ENCODE measurements around the gene KCNB1.

The KCNB1 gene

DNA sequence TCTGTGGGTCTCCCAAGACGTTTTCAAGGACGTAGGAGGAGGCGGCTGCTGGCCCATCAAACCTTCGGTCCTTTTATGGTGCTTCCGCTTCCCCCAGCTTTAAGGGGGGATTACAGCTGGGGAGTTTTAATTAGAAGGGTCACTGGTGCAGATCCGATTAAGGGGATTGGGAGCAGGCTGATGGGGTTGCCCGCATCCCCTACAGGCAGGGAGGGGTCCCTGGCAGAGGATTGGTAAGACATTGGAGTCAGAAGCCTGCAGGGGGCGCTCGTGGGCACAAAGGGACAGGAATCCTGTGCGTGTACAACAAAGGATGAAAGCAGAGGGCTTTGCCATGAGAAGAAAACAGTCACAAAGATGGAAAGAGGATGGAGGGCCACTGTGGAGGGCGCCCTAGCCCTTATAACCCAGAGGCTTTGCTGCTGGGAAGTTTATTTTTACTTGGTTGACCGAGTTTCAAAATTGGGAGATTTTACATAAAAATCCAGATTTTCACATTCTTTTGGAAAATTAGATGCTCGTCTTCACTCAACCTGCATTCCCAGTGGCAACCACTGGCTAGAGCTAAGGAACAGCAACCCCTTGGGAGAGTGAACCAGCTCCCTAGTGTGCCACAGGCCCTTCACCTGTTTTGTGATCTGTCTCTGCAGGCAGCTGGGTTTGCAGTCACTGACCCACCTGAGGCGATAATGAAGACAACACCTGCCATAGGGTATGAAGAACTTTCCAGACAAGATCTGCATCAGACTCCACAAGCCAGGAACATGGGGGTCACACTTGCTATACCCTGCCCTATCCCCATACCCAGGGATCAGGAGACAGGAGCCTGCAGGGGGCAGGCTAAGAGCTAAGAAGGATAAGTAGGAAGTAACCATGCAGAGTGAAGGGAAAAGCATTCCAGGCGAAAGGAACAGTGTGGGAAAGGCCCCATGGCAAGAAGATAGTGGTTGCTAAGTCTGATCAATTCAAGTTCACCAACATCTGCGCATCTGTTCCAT is 97.7 kb downstream of the KCNB1 start:
- no peak for DNase-seq

DNA sequence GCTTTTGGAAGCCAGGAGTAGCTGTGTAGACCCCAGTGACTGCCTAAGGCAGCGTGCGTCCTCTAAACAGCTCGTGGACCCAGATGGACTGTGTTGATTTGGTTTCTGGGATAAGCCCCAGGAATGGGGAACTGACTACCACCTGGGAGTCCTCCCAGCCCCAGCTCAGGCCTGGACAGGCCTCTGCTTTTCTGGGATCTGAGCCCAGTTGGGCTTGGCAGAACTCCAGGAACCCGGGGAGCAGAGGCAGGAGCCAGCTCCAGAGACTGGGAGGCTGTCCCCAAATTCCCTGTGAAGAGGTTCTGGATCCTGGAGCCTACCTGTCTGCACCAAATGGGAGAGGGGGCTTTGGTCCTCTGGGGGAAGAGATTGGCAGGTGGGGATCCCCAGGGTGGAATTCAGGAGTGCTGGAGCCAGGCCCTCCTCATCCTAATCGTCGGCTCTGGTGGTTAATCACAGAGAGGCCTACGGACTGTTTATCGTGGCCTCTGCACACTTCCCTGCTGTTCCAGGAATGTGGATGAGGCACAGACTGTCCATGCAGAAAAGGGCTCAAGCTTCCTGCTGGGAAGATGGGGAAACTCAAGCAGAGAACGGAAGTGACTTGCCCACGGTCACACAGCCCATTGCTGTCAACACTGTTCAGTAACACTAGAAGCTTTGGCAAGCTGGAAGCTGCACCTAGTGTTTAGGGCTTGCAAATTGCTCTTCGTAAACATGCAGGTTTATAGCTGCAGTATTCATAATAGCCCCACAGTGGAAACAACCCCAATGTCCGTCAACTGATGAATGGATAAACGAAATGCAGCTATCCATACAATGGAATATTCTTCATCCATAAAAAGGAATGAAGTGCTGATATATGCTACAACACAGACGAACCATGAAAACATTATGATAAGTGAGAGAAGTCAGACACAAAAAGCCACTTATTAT is 100.6 kb downstream of the KCNB1 start:
- DNase-seq, result no peak

DNA sequence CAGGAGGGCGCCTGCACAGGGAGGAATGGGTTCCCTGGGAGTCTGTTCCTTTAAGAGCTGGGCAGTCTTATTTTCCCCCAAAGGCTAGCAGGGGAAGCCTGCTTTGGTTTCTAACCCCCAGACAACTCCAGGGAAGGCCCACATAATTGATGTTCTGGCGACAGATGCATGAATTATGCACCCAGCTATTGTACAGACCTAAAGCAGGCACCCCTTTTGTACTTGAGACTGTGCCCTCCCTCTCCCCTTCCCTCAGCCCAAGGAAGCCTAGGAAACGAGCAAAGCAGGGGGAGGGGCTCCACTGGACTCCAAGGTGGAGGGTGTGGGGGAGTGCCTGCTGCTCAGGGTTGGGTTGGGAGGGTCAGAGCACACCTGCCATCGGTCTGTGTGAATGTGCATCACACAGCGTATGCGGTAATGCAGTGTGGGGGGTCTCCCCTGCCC is 102.1 kb downstream of the KCNB1 start:
- no peak for DNase-seq

- DNase-seq, result no peak
These were observed 103.1 kb downstream of the KCNB1 start for GRCh38 chr20:49379338-49379737.

DNA sequence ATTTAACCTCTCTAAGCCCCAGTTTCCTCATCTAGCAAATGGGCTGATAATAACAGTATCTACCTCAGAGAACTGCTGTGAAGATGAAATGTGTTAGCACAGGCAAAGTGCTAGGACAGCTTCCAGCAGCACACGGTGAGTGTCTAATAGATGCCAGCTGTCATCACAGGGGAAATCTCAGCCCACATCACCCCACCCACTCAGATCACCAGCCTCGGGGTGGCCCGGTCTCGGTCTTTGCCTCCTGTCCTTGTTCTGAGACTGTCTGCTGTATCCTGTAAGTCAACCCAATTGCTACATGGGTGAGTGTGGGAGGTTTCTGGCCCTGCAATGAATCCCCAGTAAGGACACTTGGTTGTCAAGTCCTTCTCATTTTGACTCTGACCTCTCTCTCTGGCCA is 105.1 kb downstream of the KCNB1 start:
- no peak for DNase-seq

- no peak for DNase-seq
These were observed 107.3 kb downstream of the KCNB1 start for GRCh38 chr20:49375170-49375569.

GRCh38 chr20:49372095-49372734 is 110.3 kb downstream of the KCNB1 start:
- DNase-seq, result no peak

- DNase-seq, result no peak
These were observed 113.9 kb downstream of the KCNB1 start for GRCh38 chr20:49368596-49368995.

DNA sequence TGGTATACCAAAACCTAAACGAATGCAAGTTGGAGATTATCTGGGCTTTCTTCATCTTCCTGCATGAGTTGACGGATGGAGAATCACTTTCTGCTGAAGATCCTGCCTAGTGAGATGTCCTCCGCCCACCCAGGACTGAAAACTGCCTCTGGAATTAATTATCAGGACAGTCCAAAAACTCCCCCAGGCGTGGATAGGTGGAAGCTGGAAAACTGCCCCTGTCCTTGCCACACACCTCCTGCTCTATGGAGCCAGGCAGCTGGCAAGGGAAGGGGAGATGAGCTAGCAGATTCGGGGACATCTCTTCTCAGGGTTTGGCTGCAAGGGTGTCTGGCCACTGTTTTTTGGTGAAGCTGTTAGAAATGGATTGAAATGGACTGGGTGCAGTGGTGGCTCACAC is 115.4 kb downstream of the KCNB1 start:
- DNase-seq, result no peak

DNA sequence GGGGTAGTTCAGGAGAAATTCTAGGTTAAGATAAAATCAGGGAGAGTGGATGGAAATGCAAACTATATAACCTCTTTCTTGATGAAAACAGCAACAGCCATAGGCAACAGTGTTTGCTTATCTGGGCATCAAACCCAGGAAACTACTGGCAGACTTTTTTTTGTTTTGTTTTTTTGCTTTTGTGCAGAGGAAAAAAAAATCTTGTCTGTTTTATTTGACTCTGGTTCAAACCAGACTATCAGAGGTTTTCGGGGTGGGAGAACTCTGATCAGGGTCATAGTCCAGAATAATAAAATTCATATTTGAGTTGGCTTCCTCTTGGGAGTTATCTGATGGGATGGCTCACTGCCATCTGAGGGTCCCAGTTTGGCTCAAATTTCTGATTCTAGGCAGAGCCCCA is 115.8 kb downstream of the KCNB1 start:
- DNase-seq, result no peak

DNA sequence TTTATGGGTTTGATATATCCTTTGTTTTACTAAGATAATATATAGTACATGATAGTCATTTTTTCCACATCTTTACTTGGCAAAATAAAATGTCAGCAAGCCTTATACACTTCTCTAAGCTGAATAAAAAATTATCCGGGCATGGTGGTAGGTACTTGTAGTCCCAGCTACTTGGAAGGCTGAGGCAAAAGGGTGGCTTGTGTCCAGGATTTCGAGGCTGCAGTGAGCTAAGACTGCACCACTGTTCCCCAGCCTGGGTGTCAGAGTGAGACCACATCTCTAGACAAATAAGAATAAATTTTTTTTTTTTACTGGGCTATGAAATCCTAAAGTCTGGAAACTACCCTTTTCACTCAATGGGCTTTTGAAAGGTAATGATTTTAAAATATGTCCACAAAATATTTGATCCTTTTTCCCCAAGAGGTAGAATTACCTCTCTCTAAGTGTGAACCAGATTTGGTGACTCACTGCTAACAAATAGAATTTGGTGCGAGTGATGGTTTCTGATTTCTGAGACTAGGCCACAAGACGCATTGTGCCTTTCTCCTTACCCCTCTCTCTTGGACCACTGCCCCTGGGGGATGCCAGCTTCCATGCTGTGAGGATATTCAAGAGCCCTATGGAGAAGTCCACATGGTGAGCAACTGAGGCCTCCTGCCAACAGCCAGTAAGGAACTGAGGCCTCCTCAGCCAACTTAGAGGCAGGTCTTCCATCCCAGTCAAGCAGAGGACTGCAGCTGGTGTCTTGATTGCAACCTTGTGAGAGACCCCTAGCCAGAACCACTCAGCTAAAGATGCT is 120.4 kb downstream of the KCNB1 start:
- no peak for DNase-seq

DNA sequence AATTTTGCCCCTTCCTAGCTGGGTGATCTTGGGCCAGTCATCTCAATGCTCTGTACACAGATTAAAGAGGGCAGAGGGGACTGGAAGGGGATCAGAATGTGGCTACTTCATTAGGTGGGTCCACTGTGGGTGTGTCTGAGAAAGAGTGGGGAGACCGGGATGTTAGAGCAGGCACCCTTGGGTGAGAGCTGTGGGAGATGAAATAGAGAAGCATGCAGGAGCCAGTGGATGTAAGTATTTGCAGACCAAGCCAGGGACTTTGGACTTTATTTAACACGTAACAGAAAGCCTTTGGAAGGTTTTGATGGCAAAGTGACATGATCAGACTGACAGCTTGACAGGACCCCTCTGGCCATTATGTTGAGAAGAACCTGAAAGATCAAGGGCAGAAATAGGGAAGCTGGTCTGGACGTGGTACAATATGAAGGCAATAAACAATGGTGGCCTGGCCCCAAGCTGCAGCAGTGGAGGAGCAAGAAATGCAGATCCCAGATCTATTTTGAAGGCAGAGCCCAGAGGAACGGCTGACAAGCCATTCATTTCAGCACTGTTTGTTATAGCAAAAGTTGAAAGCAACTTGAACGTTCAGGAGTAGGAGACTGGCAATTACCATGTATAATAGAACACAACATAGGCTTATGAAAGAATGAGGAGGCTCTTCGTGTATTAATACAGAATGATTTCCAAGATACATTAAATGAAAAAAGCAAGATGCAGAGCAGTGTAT is 122.1 kb downstream of the KCNB1 start:
- no peak for DNase-seq

DNA sequence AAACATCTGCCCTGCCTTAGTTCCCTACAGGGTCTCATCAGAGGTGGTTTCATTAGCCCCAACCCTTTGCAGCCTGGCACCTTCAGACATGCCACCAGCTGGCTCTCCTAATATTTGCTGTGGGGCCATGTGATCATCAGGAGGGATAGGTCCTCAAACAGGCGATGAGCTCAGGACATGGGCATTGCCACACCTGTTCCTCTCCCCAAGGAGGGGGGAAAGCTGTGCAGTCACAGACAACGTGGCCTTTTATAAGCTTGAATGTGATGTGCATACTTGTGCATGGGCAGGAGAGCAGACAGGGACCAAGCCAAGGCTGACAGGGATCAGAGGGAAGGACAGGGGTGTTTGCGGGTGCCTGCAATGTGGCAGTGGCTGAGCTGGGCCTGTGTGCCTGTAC is 125.8 kb downstream of the KCNB1 start:
- DNase-seq, result no peak

DNA sequence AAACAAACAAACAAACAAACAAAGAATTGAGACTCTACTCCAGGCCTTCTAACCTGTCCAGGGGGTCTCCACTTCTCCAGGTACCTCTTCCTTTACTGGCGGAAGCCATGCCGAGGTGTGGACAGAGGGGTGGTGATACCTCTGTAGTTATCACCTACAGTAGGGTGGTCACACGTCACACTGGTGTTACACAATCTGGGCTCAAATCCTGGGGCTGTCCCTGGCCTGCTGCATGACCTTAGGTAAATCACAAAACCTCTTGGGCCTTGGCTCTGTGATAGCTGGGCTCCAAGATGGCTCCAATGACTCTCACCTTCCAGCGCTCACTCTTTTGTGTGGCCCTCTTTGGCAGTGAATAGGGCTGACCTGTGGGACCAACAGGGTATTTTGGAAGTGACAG is 127.8 kb downstream of the KCNB1 start:
- DNase-seq, result no peak

- no peak for DNase-seq
These were observed 129.1 kb downstream of the KCNB1 start for GRCh38 chr20:49353348-49353747.

DNA sequence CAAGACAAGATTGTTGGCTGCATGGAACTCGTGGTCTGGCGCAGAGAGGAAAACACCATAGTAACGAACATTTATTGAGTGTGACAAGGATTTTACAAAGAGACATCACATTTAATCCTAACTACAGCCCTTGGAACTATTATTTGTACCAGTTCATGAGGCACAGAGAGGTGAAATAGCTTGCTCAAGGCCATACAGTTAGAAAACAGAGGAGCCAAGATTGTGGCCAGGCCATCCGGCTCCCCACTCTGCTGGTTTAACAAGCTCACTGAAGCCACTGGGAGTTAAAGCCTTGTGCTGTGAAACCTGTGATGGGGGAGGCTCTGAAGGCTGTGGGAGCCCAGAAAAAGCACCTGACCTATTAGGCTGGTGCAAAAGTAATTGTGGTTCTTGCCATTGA is 129.7 kb downstream of the KCNB1 start:
- no peak for DNase-seq

DNA sequence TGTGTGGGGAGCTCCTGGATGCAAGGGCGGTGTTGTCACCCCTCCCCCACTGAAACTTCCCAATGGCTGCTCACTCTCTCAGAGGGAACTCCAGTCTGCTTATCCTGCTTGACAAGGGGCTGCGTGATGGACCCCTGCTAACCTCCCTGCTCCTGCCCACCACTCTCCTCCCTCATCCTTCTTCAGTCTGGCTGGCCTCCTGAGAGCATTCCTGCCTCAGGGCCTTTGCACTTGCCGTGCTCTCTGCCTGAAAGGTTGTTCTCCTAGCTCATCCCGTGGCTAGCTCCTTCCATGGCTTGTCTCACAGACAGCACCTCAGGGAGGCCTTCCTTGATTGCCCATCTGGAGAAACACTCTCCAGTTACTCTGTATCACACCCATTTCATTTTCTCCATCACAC is 130.7 kb downstream of the KCNB1 start:
- no peak for DNase-seq

GRCh38 chr20:49349694-49350252 is 132.7 kb downstream of the KCNB1 start:
- DNase-seq, result no peak

DNA sequence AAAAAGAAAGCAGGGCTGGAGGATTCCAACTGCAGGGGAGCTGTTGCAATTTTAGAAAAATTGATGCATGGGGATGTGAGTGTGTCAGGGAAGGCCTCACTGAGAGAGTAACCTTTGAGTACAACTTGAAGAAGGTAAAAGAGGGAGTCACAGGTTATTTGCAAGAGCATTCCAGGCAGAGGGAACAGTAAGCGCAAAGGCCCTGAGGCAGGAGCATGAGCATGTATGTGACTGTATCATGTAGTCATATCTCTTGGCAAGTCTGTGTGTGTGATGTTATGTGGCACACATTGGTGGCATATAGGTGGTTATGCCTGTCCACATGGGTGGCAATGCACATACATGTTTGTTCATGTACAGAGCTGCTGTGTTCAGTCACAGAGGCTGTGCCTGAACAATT is 133.4 kb downstream of the KCNB1 start:
- no peak for DNase-seq

- no peak for DNase-seq
These were observed 133.9 kb downstream of the KCNB1 start for GRCh38 chr20:49348563-49348962.

DNA sequence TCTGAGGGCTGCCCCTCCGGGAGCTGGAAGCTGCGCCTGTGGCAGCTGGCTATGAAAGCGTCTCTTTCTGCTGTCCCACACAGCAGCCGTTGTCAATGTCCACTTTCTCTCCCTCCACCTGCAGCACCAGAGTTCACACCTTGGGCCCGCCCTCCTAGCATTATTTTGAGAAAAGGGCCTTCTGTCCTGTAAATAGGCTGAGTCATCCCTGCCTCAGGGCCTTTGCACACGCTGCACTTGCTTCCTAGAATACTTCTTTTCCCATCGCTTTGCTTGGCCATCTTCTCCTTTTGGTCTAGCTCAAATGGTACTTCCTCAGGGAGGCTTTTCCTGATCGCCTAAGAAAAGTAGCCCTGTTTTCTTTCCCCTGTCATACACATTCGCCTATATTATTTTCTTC is 135.3 kb downstream of the KCNB1 start:
- no peak for DNase-seq
